ENCODE measurements around the gene VBP1. TPM values are rescaled to one million over a fixed set of nuclear protein-coding genes. Genes with fewer than 3 reads are reported as not detected.
"Not testable (repeated sequence)": the region's sequence is repeated elsewhere in the genome, so short reads cannot be mapped to it uniquely, and the experiment has no call there.

Gene VBP1
- total and polyA plus RNA-seq, 10 donors, result 24.1 to 42.1 (median 29.8) TPM

DNA sequence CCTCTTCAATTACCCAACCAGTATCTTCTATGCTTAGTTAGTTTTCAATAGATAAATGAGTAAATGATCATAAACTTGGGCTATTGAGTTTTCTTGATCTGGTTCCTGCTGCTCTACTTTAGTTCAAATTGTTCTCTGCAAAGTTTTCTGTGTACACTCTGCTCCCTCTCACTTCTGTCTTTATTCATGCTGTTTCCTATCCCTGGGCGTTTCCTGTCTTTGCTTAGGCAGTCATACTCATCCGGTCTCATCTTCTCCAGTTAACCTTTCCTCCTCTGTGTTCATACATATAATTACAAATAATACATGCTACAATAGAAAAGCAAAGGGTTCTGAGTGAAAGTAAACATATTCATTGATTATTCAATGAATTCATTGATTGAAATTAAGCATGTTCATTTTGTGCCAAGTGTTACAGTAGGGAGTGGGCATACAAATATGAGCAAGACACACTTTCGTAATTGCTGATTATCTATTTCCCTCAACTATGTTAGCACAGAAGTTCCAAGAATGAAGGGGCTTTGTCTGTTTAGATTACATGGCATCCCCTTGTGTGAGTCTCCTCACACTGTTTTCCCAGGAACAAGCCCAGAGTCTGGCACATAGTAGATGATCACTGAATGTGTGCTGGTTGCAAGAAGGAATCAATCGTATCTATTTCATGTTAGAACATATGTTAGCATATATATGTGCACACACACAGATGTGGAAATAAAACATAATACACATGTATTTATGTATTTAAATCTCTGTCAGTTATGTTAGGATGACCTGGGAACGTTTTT is 46.9 kb downstream of the VBP1 start:
- Histone ChIP-seq H3K4me3 (peak overlapping the region in 7 of 8 donors; percentile 56 to 77 (median 63)), H3K27me3 (replicated peaks in 1 of 7) (no peaks in the 10 kb centered on the region), H3K4me1 (peaks cover 0 to 32% (median 12%) of the 10 kb centered on the region in 6 donors), H3K27ac (peak overlapping the region in 5 of 8 donors; percentile 79 to 87 (median 81)), H3K36me3 (peaks cover 0 to 7% (median 0%) of the 10 kb centered on the region in 6 donors), H3K9me3 (no peaks in the 10 kb centered on the region)
- WGBS, 5 donors, result 10 to 34% (median 15%) methylated on average over 5 of the region's 5 CpGs
- DNase-seq, result no peak
- TF ChIP-seq POLR2A (IDR thresholded peaks at IDR 0.05) (no peak), POLR2AphosphoS5 (IDR thresholded peaks at IDR 0.05) (no peak)
- TF ChIP-seq, protein P1, sequence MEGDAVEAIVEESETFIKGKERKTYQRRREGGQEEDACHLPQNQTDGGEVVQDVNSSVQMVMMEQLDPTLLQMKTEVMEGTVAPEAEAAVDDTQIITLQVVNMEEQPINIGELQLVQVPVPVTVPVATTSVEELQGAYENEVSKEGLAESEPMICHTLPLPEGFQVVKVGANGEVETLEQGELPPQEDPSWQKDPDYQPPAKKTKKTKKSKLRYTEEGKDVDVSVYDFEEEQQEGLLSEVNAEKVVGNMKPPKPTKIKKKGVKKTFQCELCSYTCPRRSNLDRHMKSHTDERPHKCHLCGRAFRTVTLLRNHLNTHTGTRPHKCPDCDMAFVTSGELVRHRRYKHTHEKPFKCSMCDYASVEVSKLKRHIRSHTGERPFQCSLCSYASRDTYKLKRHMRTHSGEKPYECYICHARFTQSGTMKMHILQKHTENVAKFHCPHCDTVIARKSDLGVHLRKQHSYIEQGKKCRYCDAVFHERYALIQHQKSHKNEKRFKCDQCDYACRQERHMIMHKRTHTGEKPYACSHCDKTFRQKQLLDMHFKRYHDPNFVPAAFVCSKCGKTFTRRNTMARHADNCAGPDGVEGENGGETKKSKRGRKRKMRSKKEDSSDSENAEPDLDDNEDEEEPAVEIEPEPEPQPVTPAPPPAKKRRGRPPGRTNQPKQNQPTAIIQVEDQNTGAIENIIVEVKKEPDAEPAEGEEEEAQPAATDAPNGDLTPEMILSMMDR (IDR thresholded peaks at IDR 0.05 in 8 of 11, conservative IDR thresholded peaks at IDR 0.05 in 3 of 11), result no peak
- intact Hi-C loops (cut with DNase I; ENCODE audit: low total_unique reads), result no loop called here

DNA sequence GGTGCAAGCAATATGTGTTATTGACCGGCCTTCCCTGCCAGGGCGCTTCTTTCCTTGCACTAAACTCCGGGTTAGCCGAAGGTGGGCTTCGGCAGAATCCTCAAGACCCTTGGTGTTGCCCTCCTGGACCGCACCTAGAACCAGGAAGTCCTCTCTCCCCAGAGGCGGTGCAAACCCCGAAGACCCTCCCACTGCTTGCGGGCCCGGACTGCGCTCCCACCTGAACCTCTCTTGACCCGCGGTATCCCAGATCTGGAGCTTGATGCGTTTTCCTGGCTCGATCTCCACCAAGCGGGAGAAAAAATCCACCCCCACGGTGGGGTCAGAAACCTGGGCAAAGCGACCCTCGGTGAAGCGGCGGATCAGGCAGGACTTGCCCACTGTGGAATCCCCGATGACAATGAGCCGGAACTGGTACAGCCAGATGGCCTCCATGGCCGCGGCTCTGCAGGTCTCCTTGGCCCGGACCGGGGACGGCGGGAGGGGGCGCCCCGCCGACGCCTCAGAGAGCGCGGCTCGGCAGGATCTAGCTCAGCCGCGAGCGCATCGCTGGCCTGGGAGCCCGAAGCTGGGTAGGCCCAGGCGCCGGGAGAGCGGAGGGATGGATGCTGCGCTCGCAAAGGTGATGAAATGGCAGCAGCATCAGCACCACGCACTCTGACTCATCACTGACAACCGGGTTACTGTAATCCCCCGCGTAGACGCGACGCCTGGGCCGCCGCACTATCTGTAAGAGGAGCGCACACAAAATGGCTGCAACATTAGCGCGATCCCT is 47.8 kb downstream of the VBP1 start, which contains the start of gene RAB39B:
RAB39B (minus strand) TSS at position 638 of the 775 bp plus-strand sequence; CDS start at position 435, 203 bp downstream.
- peak within 1 kb of the TSS; percentile 51 to 87 (median 80) for H3K27ac ChIP-seq
- intact Hi-C loops (cut with DNase I; ENCODE audit: low total_unique reads), result no loop called here
- no peak for TF ChIP-seq POLR2A (IDR thresholded peaks at IDR 0.05)
- TF ChIP-seq, protein P1 (IDR thresholded peaks at IDR 0.05 in 8 of 11, conservative IDR thresholded peaks at IDR 0.05 in 3 of 11), result peak in 1 of 11 experiments; percentile 7
- peak; percentile 34 to 78 (median 63) for TF ChIP-seq POLR2AphosphoS5 (IDR thresholded peaks at IDR 0.05)
- H3K4me1 ChIP-seq, result peaks cover 0 to 32% (median 12%) of the 10 kb centered on the region in 6 donors
- DNase-seq, result peak; percentile 90
- no peaks in the 10 kb centered on the region for H3K9me3 ChIP-seq
- H3K4me3 ChIP-seq, result peak within 1 kb of the TSS; percentile 51 to 77 (median 62)
- 0 to 24% (median 1%) methylated on average over 11 to 58 of the region's 58 CpGs for WGBS, 5 donors
- H3K27me3 ChIP-seq (replicated peaks in 1 of 7), result no peaks in the 10 kb centered on the region
- peaks cover 0 to 7% (median 0%) of the 10 kb centered on the region in 6 donors for H3K36me3 ChIP-seq

DNA sequence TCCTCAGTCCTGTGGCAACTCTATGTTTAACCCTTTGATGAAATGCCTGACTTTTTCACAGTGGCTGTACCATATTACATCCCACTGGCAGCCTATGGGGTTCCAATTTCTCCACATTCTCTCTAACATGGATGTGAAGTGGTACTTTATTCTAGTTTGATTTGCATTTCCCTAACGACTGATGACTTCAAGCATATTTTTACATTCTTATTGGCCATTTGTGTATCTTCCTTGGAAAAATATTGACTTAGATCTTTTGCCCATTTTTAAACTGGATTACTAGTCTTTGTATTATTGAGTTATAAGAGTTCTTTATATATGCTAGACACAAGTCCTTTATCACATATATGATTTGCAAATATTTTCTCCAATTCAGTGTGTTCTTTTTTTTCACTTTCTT is 50.2 kb downstream of the VBP1 start:
- Histone ChIP-seq H3K4me3 (no peak overlapping the region), H3K27ac (no peak overlapping the region), H3K4me1 (peaks cover 0 to 32% (median 12%) of the 10 kb centered on the region in 6 donors), H3K36me3 (no peaks in the 10 kb centered on the region), H3K27me3 (replicated peaks in 1 of 7) (no peaks in the 10 kb centered on the region), H3K9me3 (peaks cover 0 to 15% (median 7%) of the 10 kb centered on the region in 8 donors)
- TF ChIP-seq, protein P1 (IDR thresholded peaks at IDR 0.05 in 8 of 11, conservative IDR thresholded peaks at IDR 0.05 in 3 of 11), result no peak
- no peak for DNase-seq
- intact Hi-C loops (cut with DNase I; ENCODE audit: low total_unique reads), result no loop called here
- 77 to 96% (median 92%) methylated on average over 1 of the region's 1 CpG for WGBS, 5 donors

DNA sequence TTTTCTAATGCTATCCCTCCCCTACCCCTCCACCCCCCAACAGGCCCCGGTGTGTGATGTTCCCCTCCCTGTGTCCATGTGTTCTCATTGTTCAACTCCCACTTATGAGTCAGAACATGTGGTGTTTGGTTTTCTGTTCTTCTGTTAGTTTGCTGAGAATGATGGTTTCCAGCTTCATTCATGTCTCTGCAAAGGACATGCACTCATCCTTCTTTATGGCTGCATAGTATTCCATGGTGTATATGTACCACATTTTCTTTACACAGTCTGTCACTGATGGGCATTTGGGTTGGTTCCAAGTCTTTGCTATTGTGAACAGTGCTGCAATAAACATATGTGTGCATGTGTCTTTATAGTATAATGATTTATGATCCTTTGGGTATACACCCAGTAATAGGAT is 51.7 kb downstream of the VBP1 start:
- H3K27ac ChIP-seq, result not testable (repeated sequence)

More for the DNA sequence above, 51.7 kb downstream of the VBP1 start:
- H3K9me3 ChIP-seq, result peaks cover 0 to 22% (median 9%) of the 10 kb centered on the region in 8 donors
- H3K27me3 ChIP-seq (replicated peaks in 1 of 7); H3K4me3 ChIP-seq; DNase-seq; intact Hi-C loops (cut with DNase I; ENCODE audit: low total_unique reads); H3K36me3 ChIP-seq: not testable (repeated sequence)
- WGBS, 5 donors, result 77 to 100% (median 91%) methylated on average over 1 of the region's 1 CpG
- peaks cover 0 to 18% (median 5%) of the 10 kb centered on the region in 6 donors for H3K4me1 ChIP-seq
